ENCODE measurements around the gene HTRA1. TPM values are rescaled to one million over a fixed set of nuclear protein-coding genes. Genes with fewer than 3 reads are reported as not detected.

HTRA1 gene
- total RNA-seq, 1 experiment from 2014 or later = 157 TPM

DNA sequence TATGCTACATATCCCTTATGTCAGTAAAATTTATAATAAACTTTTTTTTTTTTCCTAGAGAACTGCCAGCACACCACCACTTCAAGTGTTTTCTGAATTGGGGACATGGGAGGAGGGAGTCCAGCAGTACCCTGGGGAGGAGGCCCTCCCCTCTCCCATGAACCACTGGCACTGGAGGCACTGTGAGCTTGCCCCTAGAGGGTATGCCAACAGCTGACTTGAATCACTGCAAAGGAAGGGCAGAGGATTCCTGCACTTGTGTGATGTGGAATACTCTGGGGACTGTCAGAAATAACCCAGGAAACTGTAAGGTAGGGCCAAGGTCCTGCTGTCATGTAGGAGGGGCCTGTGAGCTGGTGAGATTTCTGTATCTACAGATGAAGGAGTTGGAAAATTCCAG, 15.4 kb upstream of the HTRA1 start:
- H3K4me1 Mint-ChIP-seq (ENCODE audit: insufficient read depth, unreplicated experiment) = peaks cover 16% of the 10 kb centered on the region
- no peaks in the 10 kb centered on the region for H3K27me3 Mint-ChIP-seq (ENCODE audit: insufficient read depth, unreplicated experiment)
- peaks cover 6% of the 10 kb centered on the region for H3K36me3 Mint-ChIP-seq (ENCODE audit: insufficient read depth, unreplicated experiment)
- TF ChIP-seq, protein P1, sequence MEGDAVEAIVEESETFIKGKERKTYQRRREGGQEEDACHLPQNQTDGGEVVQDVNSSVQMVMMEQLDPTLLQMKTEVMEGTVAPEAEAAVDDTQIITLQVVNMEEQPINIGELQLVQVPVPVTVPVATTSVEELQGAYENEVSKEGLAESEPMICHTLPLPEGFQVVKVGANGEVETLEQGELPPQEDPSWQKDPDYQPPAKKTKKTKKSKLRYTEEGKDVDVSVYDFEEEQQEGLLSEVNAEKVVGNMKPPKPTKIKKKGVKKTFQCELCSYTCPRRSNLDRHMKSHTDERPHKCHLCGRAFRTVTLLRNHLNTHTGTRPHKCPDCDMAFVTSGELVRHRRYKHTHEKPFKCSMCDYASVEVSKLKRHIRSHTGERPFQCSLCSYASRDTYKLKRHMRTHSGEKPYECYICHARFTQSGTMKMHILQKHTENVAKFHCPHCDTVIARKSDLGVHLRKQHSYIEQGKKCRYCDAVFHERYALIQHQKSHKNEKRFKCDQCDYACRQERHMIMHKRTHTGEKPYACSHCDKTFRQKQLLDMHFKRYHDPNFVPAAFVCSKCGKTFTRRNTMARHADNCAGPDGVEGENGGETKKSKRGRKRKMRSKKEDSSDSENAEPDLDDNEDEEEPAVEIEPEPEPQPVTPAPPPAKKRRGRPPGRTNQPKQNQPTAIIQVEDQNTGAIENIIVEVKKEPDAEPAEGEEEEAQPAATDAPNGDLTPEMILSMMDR (IDR thresholded peaks at IDR 0.05; ENCODE audit: unreplicated experiment) = no peak
- DNase-seq (ENCODE audit: unreplicated experiment) = no peak
- H3K27ac Mint-ChIP-seq (ENCODE audit: low read depth, unreplicated experiment) = no peak overlapping the region
- no peaks in the 10 kb centered on the region for H3K9me3 Mint-ChIP-seq (ENCODE audit: unreplicated experiment)
- POLR2A ChIA-PET = interaction anchor here (1.9 kb wide), 1 partner anchor 23 kb away, joined by 7 read pairs; no protein-coding TSS in a partner anchor
- intact Hi-C loops (cut with micrococcal nuclease) = no loop called here
- H3K4me3 Mint-ChIP-seq (ENCODE audit: unreplicated experiment) = no peak overlapping the region
- CTCF ChIA-PET = interaction anchor here (0.6 to 1.3 kb wide), 5 partner anchors 11 to 196 kb away, joined by 3 to 5 read pairs (median 4); no protein-coding TSS in a partner anchor
- BruUV-seq (replicated peaks) = no TSS peak

DNA sequence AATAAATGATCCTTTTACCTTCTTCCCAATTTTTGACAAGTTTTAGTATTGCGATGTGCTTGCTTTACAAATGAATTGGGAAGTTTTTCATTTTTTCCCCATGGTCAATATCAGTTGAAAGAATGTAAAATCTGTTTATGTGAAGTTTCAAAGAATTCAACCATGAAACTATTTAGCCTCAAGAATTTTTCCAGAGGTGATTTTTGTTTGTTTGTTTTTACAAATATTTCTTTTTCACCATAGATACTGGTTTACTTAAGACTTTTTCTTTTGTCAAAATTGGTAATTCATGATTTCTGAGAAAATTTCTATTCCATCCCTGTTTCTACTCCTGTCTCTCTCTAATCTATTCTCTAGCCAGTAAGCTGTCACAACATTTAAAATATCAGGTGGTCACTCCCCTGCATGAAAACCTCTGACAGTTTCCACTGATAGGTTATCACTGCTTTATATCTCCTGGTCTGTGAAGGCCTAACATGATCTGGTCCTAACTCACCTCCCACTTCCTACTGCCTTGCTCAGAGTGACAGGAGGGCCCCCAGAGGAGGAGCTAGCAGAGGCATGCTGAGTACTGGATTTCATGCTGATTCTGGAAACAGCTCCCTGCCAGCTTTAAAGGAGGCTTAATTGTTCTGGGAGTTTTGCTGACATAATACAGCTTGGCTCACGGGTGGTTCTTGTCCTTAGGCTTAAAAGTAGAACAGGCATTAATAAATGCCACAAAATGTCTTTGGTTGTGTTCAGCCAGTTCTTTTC, 14.5 kb upstream of the HTRA1 start:
- Mint-ChIP-seq H3K27ac (ENCODE audit: low read depth, unreplicated experiment) (no peak overlapping the region), H3K27me3 (ENCODE audit: insufficient read depth, unreplicated experiment) (no peaks in the 10 kb centered on the region), H3K36me3 (ENCODE audit: insufficient read depth, unreplicated experiment) (peaks cover 6% of the 10 kb centered on the region), H3K4me1 (ENCODE audit: insufficient read depth, unreplicated experiment) (peaks cover 13% of the 10 kb centered on the region), H3K4me3 (ENCODE audit: unreplicated experiment) (no peak overlapping the region), H3K9me3 (ENCODE audit: unreplicated experiment) (no peaks in the 10 kb centered on the region)
- CTCF ChIA-PET = interaction anchor here (0.6 to 1.3 kb wide), 7 partner anchors 12 to 150 kb away, joined by 3 to 5 read pairs (median 4); no protein-coding TSS in a partner anchor
- TF ChIP-seq, protein P1 (IDR thresholded peaks at IDR 0.05; ENCODE audit: unreplicated experiment) = no peak
- intact Hi-C loops (cut with micrococcal nuclease) = no loop called here
- POLR2A ChIA-PET = interaction anchor here (0.6 to 1.9 kb wide), 9 partner anchors 11 to 477 kb away, joined by 3 to 7 read pairs (median 3); no protein-coding TSS in a partner anchor
- no TSS peak for BruUV-seq (replicated peaks)
- DNase-seq (ENCODE audit: unreplicated experiment) = peak; percentile 53

DNA sequence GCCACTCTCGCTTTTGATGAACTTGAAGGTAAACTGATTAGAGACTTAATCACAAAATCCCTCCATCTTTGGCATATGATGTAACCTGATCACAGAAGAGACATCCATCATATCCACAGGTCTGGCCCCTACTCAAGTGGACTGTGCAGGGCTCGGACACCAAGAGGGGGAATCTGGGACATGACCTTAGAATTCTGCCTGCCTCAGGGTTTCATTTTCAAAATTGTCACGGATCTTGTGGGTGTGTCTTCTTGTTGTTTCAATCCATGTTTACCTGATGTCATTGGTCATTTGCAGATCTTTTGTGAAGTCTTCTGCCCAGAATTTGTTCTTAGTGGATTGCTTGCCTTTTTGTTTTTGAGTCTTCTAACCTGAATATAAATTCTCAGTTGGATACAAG, 12.8 kb upstream of the HTRA1 start:
- H3K36me3 Mint-ChIP-seq (ENCODE audit: insufficient read depth, unreplicated experiment) = peaks cover 6% of the 10 kb centered on the region
- DNase-seq (ENCODE audit: unreplicated experiment) = no peak
- no peak overlapping the region for H3K4me3 Mint-ChIP-seq (ENCODE audit: unreplicated experiment)
- H3K27ac Mint-ChIP-seq (ENCODE audit: low read depth, unreplicated experiment) = no peak overlapping the region
- H3K27me3 Mint-ChIP-seq (ENCODE audit: insufficient read depth, unreplicated experiment) = no peaks in the 10 kb centered on the region
- no peaks in the 10 kb centered on the region for H3K9me3 Mint-ChIP-seq (ENCODE audit: unreplicated experiment)
- peaks cover 6% of the 10 kb centered on the region for H3K4me1 Mint-ChIP-seq (ENCODE audit: insufficient read depth, unreplicated experiment)
- intact Hi-C loops (cut with micrococcal nuclease) = no loop called here
- TF ChIP-seq, protein P1 (IDR thresholded peaks at IDR 0.05; ENCODE audit: unreplicated experiment) = no peak
- CTCF ChIA-PET = interaction anchor here (0.6 to 1.2 kb wide), 5 partner anchors 9 to 150 kb away, joined by 3 to 4 read pairs (median 3); no protein-coding TSS in a partner anchor
- no TSS peak for BruUV-seq (replicated peaks)
- POLR2A ChIA-PET = no interaction called here

DNA sequence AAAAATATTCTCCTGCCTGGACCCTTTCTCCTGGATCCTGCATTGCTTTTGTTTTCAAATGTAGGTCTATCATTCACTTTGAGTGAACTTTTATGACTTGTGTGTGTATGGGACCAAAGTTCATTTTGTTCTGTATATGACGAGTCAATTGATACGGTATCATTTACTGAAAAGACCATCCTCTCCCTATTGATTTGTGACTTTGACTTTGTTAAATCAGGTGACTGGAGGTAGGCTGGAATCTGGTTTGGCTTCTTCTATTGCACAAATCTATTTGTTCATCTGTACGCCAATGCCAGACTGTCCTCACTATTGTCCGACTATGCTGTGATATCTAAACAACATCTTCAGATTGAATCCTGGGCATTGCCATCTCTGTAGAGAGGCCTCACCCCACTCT, 12.2 kb upstream of the HTRA1 start:
- TF ChIP-seq, protein P1 (IDR thresholded peaks at IDR 0.05; ENCODE audit: unreplicated experiment) = no peak
- no peaks in the 10 kb centered on the region for H3K9me3 Mint-ChIP-seq (ENCODE audit: unreplicated experiment)
- DNase-seq (ENCODE audit: unreplicated experiment) = no peak
- H3K36me3 Mint-ChIP-seq (ENCODE audit: insufficient read depth, unreplicated experiment) = peaks cover 6% of the 10 kb centered on the region
- no peak overlapping the region for H3K4me3 Mint-ChIP-seq (ENCODE audit: unreplicated experiment)
- intact Hi-C loops (cut with micrococcal nuclease) = no loop called here
- H3K4me1 Mint-ChIP-seq (ENCODE audit: insufficient read depth, unreplicated experiment) = peaks cover 6% of the 10 kb centered on the region
- H3K27ac Mint-ChIP-seq (ENCODE audit: low read depth, unreplicated experiment) = no peak overlapping the region
- H3K27me3 Mint-ChIP-seq (ENCODE audit: insufficient read depth, unreplicated experiment) = no peaks in the 10 kb centered on the region
- ChIA-PET POLR2A (interaction anchor here (0.5 kb wide), 1 partner anchor 38 kb away, joined by 3 read pairs; no protein-coding TSS in a partner anchor), CTCF (no interaction called here)
- BruUV-seq (replicated peaks) = no TSS peak
